ENCODE results near the gene RAB10. TPM values are rescaled to one million over a fixed set of nuclear protein-coding genes. Genes with fewer than 3 reads are reported as not detected.
A peak's percentile ranks its signal among the peaks of the same experiment; 100 is the strongest.

The RAB10 gene
- total and polyA plus RNA-seq, 2 of the 13 experiments (the other 11 are each of a cell fraction or from before 2014, with no cell fraction given) = 48.2 to 120 TPM

DNA sequence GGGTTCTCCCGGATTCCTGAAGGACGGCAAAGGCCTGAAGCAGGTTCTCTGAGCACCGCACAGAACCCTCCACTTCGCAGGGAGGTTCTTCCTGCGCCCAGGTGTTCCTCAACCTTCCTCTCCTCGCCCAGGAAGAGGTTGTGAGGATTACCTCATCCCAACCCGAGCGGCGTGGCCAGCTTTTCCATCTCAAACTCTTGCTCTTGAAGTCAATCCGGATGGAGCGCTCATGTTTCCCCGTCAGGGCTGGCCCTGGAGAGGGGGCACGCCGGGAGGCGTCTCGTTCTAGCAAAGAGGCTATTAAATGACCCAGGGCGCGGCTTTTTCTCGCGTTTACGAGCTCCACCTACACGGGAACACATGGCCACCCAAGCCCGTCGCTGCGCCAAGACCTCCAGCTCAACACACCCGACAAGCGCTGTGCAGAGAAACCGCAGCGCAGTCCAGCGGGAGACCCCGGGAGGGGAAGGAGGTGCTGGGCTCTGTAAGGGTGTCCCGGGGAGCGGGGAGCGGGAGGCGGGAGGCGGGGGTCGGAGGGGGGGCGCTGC, 540 bp upstream of the RAB10 start (continued):
- TF ChIP-seq, protein P1, sequence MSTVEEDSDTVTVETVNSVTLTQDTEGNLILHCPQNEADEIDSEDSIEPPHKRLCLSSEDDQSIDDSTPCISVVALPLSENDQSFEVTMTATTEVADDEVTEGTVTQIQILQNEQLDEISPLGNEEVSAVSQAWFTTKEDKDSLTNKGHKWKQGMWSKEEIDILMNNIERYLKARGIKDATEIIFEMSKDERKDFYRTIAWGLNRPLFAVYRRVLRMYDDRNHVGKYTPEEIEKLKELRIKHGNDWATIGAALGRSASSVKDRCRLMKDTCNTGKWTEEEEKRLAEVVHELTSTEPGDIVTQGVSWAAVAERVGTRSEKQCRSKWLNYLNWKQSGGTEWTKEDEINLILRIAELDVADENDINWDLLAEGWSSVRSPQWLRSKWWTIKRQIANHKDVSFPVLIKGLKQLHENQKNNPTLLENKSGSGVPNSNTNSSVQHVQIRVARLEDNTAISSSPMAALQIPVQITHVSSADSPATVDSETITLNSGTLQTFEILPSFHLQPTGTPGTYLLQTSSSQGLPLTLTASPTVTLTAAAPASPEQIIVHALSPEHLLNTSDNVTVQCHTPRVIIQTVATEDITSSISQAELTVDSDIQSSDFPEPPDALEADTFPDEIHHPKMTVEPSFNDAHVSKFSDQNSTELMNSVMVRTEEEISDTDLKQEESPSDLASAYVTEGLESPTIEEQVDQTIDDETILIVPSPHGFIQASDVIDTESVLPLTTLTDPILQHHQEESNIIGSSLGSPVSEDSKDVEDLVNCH (CRISPR knock-in tag; IDR thresholded peaks at IDR 0.05) = no peak
- TF ChIP-seq, protein P2, sequence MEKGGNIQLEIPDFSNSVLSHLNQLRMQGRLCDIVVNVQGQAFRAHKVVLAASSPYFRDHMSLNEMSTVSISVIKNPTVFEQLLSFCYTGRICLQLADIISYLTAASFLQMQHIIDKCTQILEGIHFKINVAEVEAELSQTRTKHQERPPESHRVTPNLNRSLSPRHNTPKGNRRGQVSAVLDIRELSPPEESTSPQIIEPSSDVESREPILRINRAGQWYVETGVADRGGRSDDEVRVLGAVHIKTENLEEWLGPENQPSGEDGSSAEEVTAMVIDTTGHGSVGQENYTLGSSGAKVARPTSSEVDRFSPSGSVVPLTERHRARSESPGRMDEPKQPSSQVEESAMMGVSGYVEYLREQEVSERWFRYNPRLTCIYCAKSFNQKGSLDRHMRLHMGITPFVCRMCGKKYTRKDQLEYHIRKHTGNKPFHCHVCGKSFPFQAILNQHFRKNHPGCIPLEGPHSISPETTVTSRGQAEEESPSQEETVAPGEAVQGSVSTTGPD (CRISPR knock-in tag; IDR thresholded peaks at IDR 0.05) = peak; percentile 60; the same call in 1 of the 2 replicates
- TF ChIP-seq CBFB (CRISPR knock-in tag; IDR thresholded peaks at IDR 0.05) (no peak), ZBTB8A (CRISPR knock-in tag; IDR thresholded peaks at IDR 0.05; ENCODE audit: borderline replicate concordance, low read depth) (no peak; the same call in 1 of the 2 replicates), CHD4 (IDR thresholded peaks at IDR 0.05; ENCODE audit: borderline replicate concordance, low read length) (peak; percentile 49; the same call in 1 of the 2 replicates), FOXK1 (CRISPR knock-in tag; IDR thresholded peaks at IDR 0.05; ENCODE audit: borderline replicate concordance, low read depth) (no peak; the same call in 1 of the 2 replicates), SNAPC2 (CRISPR knock-in tag; IDR thresholded peaks at IDR 0.05) (no peak; the same call in none of the 2 replicates), ARNT2 (CRISPR knock-in tag; IDR thresholded peaks at IDR 0.05; ENCODE audit: low read depth) (peak; percentile 63; the same call in 1 of the 2 replicates), NCOA2 (CRISPR knock-in tag; IDR thresholded peaks at IDR 0.05) (no peak), TCF7 (IDR thresholded peaks at IDR 0.05; ENCODE audit: low read depth) (no peak), ZFP1 (CRISPR knock-in tag; IDR thresholded peaks at IDR 0.05) (no peak), PAF1 (CRISPR knock-in tag; IDR thresholded peaks at IDR 0.05) (no peak), ZNF354B (CRISPR knock-in tag; IDR thresholded peaks at IDR 0.05) (no peak)
- TF ChIP-seq, protein P3, sequence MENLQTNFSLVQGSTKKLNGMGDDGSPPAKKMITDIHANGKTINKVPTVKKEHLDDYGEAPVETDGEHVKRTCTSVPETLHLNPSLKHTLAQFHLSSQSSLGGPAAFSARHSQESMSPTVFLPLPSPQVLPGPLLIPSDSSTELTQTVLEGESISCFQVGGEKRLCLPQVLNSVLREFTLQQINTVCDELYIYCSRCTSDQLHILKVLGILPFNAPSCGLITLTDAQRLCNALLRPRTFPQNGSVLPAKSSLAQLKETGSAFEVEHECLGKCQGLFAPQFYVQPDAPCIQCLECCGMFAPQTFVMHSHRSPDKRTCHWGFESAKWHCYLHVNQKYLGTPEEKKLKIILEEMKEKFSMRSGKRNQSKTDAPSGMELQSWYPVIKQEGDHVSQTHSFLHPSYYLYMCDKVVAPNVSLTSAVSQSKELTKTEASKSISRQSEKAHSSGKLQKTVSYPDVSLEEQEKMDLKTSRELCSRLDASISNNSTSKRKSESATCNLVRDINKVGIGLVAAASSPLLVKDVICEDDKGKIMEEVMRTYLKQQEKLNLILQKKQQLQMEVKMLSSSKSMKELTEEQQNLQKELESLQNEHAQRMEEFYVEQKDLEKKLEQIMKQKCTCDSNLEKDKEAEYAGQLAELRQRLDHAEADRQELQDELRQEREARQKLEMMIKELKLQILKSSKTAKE (CRISPR knock-in tag; IDR thresholded peaks at IDR 0.05; ENCODE audit: borderline replicate concordance) = no peak
- TF ChIP-seq, protein P4, sequence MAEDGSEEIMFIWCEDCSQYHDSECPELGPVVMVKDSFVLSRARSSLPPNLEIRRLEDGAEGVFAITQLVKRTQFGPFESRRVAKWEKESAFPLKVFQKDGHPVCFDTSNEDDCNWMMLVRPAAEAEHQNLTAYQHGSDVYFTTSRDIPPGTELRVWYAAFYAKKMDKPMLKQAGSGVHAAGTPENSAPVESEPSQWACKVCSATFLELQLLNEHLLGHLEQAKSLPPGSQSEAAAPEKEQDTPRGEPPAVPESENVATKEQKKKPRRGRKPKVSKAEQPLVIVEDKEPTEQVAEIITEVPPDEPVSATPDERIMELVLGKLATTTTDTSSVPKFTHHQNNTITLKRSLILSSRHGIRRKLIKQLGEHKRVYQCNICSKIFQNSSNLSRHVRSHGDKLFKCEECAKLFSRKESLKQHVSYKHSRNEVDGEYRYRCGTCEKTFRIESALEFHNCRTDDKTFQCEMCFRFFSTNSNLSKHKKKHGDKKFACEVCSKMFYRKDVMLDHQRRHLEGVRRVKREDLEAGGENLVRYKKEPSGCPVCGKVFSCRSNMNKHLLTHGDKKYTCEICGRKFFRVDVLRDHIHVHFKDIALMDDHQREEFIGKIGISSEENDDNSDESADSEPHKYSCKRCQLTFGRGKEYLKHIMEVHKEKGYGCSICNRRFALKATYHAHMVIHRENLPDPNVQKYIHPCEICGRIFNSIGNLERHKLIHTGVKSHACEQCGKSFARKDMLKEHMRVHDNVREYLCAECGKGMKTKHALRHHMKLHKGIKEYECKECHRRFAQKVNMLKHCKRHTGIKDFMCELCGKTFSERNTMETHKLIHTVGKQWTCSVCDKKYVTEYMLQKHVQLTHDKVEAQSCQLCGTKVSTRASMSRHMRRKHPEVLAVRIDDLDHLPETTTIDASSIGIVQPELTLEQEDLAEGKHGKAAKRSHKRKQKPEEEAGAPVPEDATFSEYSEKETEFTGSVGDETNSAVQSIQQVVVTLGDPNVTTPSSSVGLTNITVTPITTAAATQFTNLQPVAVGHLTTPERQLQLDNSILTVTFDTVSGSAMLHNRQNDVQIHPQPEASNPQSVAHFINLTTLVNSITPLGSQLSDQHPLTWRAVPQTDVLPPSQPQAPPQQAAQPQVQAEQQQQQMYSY (CRISPR knock-in tag; IDR thresholded peaks at IDR 0.05) = no peak
- TF ChIP-seq, protein P5, sequence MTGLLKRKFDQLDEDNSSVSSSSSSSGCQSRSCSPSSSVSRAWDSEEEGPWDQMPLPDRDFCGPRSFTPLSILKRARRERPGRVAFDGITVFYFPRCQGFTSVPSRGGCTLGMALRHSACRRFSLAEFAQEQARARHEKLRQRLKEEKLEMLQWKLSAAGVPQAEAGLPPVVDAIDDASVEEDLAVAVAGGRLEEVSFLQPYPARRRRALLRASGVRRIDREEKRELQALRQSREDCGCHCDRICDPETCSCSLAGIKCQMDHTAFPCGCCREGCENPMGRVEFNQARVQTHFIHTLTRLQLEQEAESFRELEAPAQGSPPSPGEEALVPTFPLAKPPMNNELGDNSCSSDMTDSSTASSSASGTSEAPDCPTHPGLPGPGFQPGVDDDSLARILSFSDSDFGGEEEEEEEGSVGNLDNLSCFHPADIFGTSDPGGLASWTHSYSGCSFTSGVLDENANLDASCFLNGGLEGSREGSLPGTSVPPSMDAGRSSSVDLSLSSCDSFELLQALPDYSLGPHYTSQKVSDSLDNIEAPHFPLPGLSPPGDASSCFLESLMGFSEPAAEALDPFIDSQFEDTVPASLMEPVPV (CRISPR knock-in tag; IDR thresholded peaks at IDR 0.05) = no peak
- TF ChIP-seq, protein P6, sequence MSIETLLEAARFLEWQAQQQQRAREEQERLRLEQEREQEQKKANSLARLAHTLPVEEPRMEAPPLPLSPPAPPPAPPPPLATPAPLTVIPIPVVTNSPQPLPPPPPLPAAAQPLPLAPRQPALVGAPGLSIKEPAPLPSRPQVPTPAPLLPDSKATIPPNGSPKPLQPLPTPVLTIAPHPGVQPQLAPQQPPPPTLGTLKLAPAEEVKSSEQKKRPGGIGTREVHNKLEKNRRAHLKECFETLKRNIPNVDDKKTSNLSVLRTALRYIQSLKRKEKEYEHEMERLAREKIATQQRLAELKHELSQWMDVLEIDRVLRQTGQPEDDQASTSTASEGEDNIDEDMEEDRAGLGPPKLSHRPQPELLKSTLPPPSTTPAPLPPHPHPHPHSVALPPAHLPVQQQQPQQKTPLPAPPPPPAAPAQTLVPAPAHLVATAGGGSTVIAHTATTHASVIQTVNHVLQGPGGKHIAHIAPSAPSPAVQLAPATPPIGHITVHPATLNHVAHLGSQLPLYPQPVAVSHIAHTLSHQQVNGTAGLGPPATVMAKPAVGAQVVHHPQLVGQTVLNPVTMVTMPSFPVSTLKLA (IDR thresholded peaks at IDR 0.05) = no peak

Data from HepG2 (cell line).